ENCODE results near the gene ADTRP. TPM values are rescaled to one million over a fixed set of nuclear protein-coding genes. Genes with fewer than 3 reads are reported as not detected.

ADTRP gene
- total RNA-seq, 4 donors from 2014 or later, result not detected

- H3K36me3 ChIP-seq, result no peaks in the 10 kb centered on the region
- H3K9me3 ChIP-seq, result no peaks in the 10 kb centered on the region
- H3K27me3 ChIP-seq, result no peaks in the 10 kb centered on the region
- intact Hi-C loops (cut with DNase I; ENCODE audit: low total_unique reads), result no loop called here
- TF ChIP-seq CTCF (IDR thresholded peaks at IDR 0.05), result no peak
- no peak for TF ChIP-seq POLR2A (IDR thresholded peaks at IDR 0.05)
- no peak overlapping the region for H3K4me3 ChIP-seq
- H3K27ac ChIP-seq, result no peak overlapping the region
- DNase-seq, result no peak
- no peaks in the 10 kb centered on the region for H3K4me1 ChIP-seq
These were observed 110.1 kb downstream of the ADTRP start for GRCh38 chr6:11668455-11668854.

GRCh38 chr6:11667876-11668275 is 110.7 kb downstream of the ADTRP start:
- intact Hi-C loops (cut with DNase I; ENCODE audit: low total_unique reads), result no loop called here
- Histone ChIP-seq H3K4me1 (no peaks in the 10 kb centered on the region), H3K27me3 (no peaks in the 10 kb centered on the region), H3K27ac (no peak overlapping the region), H3K9me3 (no peaks in the 10 kb centered on the region), H3K4me3 (no peak overlapping the region), H3K36me3 (no peaks in the 10 kb centered on the region)
- no peak for DNase-seq
- TF ChIP-seq POLR2A (IDR thresholded peaks at IDR 0.05) (no peak), CTCF (IDR thresholded peaks at IDR 0.05) (no peak)

GRCh38 chr6:11665604-11666326 is 112.8 kb downstream of the ADTRP start:
- no peaks in the 10 kb centered on the region for H3K36me3 ChIP-seq
- DNase-seq, result no peak
- H3K27me3 ChIP-seq, result no peaks in the 10 kb centered on the region
- TF ChIP-seq CTCF (IDR thresholded peaks at IDR 0.05) (no peak), POLR2A (IDR thresholded peaks at IDR 0.05) (no peak)
- no peaks in the 10 kb centered on the region for H3K4me1 ChIP-seq
- no peak overlapping the region for H3K27ac ChIP-seq
- intact Hi-C loops (cut with DNase I; ENCODE audit: low total_unique reads), result no loop called here
- H3K9me3 ChIP-seq, result no peaks in the 10 kb centered on the region
- no peak overlapping the region for H3K4me3 ChIP-seq

Small RNA genes lying within 50 kb of the gene (small RNA-seq; reads per million reads assigned to genes)
- not detected for gene RF00272

Other genes with a start within 250 kb of the ADTRP start
- gene TMEM170B, start 241.1 kb downstream of the ADTRP start, total RNA-seq, result 10 to 100 TPM in 3 of 4 donors, 1 to 10 TPM in 1; 2.0 to 15.3 (median 10.8) TPM
- gene HIVEP1, start 233.5 kb upstream of the ADTRP start, total RNA-seq, result 10 to 100 TPM in 3 of 4 donors, 1 to 10 TPM in 1; 8.5 to 38.1 (median 22.0) TPM

All from uterus (tissue), 4 donors.